Endometrial microvascular endothelial cells (primary cell): ENCODE data around the gene GTSE1. TPM values are rescaled to one million over a fixed set of nuclear protein-coding genes. Genes with fewer than 3 reads are reported as not detected.

Experiments used
- in situ Hi-C: cut with HindIII; loops from 2 replicates; pipeline ENCODE4 v1.10.0; 2017; ENCODE audit warnings: low sequenced_read_pairs, low pct_unique_long_range_greater_than_20kb; ENCODE audit errors: inconsistent ontology term
- total RNA-seq: library from RNA; depleted of rRNA; stranded (reverse); fragments of >200 nt; gene quantifications from one replicate; pipeline ENCODE4 v1.2.3, GENCODE V29; 2015; ENCODE audit errors: inconsistent ontology term

Gene GTSE1
- total RNA-seq, 1 donor from 2014 or later: 22.8 TPM

DNA sequence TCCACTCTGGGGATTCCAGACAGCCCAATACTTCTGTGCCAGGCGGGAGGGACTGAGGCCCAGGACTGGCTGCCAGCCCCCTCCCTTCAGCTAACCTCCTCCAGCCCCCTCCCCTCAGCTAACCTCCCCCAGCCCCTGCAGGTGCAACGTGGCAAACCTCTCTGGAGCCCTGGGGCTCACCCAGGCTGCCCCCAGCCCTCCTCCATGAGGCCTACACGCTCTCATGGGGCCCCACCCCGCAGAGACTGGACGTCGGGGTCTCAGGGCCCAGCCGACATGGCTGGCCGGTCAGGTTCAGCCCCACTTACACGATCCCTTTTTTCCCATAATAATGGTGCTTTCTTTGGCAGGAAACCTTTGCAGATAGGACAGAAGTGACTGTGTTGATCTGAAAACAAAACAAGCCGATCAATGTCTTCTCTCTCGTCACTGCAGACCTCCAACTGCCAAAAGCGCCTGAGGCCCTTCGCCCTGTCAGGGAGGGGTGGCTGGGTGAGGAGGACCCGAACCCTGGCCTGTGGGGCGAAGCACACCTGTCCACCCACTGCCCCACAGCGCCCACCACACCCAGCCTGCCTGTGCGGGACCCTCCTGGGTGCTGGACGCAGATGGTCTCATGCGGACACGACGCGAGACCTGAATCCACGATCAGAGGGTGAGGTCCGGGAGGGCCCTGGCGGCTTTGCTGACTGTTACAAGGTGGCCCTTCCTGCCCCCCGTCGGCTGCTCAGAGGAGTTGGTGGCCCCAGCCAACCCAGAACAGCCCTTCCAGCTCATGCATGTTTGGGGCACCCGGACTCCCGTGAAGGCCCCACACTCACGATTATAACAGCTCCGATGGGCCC is 72.4 kb downstream of the GTSE1 start:
- in situ Hi-C loops: no loop called here

DNA sequence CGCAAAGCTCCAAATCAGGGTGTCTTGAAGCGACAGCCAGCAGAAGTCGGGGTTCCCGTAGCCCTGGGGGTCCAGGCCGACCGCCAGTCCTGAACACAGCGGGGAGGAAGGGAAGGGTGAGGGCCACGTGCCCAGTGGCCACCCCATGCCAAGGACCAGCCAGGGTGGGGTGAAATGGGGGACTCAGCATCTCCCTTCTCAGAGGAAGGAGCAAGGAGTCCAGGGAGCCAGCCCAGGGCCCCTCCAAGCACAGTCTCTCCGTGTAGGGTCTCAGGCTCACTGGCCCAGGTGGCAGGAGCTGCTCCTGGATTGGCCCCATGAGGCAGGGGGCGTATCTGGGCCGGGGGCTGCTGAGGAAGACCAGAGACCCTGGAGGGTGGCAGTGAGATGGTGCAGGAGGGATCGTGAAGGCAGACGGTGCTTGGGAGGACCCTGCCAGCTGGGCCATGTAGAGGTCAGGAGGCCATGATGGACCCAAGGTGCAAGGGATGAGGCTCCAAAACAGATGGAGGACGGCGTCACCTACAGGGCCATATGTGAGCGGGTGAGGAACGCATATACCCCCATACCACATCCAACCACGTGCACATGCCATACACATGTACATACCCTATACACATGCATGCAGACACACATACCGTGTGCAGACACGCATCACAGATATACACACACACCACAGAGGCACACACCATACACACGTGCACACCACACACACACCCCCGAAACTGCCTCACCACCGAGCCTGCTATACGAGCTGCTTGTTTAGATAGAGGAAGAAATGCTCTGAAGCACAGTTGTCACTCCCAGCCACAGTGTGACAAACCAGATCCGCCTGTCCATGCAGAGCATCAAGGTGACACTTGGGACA is 73.3 kb downstream of the GTSE1 start:
- in situ Hi-C loops: no loop called here

DNA sequence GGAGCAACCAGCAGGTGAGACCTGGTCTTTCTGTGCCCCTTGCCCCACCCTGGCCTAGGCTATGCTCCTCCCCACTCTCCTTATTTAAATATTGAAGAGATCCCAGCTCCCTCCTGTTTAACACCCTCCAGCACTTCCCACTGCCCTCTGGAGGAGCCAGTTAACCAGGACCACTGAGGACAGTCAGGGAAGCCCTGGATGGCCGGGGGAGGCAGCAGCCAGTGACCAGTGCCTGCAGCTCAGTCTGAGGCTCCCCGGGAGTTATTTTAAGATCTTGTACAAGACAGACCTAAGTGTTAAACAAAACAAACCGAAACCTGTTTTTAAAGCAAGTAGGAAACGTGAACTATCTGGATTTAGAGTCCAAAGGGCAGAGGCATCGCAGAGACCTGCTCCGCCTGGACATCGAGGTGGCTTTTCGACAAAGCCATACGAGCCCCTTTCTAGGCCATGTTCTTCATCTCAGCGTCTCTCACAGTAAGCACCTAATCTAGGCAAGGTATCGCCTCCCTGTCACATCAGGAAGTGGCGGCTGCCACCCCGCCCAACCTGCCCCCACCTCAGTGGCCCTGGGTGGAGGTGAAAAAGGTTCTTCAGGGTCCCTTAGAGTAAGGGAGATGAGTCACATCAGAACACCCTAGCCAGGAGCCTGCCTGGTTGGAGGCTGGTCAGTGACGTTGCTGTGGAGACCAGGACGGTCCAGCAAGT is 74.1 kb downstream of the GTSE1 start:
- in situ Hi-C loops: no loop called here

DNA sequence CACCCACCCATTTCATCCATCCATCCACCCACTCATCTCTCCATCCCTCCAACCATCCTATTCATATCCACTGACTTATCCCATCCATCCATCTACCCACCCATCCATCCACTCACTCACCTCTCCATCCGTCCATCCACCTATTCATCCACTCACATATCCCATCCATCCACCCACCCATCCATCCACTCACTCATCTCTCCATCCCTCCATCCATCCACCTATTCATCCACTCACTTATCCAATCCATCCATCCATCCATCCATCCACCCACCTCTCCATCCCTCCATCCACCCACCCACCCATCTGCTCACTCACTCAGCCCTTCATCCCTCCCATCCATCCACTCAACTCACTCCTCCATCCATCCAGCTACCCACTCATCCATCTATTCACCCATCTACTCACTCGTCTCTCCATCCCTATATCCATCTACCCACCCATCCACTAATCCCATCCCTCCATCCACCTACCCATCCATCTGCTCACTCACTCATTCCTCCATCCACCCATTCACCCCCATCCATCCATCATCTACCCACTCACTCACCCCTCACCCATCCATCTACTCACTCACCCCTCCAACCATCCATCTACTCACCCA is 75.1 kb downstream of the GTSE1 start:
- in situ Hi-C loops: no loop called here

DNA sequence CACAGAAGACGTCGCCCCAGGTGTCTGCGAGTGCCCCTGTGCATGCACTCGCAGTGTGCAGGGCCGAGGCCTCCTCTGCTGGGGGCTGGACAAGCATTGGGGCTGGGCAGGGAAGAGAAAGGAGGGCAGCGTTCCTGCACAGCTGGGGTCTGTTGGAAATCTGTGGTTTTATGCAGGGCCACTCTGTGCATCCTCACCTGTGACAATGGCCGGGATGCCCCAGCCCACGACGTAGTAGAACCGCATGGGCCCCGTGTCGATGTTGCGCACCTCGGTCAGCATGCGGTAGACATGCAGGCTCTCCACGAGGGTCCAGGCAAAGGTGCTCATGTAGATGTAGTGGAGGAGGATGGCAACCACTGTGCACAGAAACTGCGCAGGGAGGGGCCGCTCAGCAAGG is 76.0 kb downstream of the GTSE1 start:
- in situ Hi-C loops: no loop called here

DNA sequence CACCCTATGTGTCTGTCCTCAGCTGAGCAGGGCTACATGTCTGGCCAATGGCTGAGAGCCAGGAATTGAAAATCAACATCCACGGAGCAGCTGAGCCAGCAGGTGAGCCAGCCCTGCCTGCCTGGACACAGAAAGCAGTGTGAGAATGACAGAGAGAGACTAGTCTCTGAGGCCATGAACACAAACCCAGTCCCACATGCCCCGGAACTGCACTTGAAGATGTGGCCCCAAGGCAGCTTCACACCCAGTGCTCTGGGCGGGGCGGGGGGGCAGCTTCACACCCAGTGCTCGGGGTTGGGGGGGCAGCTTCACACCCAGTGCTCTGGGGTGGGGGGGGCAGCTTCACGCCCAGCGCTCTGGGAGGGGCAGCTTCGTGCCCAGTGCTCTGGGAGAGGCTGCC is 76.5 kb downstream of the GTSE1 start:
- in situ Hi-C loops: no loop called here

DNA sequence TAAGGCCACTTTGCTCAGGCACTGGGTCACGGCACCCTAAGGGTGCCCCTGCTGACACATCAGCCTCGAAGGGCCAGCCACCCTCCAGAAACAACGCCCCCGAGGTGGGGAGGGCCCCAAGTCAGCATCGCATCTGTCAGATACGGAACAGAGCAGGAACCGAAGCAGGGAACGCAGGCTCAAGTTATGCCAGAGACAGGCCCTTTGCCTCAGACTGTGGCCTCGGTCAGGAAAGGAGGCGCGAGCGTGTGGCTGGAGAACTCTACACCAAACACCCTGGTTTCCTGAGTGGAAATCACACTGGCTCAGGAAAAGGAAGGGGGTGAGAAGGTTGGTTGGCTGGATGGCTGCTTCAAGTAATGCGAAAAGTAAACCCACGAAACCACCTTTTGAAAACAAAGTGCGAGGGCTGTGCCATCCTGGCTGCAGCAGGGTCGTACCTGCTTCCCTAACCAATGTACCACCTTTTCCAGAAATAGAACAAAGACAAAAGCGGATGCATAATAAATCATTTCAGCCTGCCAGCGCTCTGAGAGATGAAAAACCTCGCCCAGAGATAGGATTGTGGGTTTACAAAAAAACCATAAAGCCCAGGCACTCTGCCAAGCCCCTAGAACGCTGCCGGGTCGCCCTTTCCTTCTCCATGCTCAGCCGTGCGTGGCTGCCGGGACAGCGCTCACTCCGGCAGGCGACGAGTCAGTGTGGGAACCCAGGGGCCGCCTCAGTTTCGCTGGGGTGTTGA is 77.4 kb downstream of the GTSE1 start:
- in situ Hi-C loops: no loop called here

DNA sequence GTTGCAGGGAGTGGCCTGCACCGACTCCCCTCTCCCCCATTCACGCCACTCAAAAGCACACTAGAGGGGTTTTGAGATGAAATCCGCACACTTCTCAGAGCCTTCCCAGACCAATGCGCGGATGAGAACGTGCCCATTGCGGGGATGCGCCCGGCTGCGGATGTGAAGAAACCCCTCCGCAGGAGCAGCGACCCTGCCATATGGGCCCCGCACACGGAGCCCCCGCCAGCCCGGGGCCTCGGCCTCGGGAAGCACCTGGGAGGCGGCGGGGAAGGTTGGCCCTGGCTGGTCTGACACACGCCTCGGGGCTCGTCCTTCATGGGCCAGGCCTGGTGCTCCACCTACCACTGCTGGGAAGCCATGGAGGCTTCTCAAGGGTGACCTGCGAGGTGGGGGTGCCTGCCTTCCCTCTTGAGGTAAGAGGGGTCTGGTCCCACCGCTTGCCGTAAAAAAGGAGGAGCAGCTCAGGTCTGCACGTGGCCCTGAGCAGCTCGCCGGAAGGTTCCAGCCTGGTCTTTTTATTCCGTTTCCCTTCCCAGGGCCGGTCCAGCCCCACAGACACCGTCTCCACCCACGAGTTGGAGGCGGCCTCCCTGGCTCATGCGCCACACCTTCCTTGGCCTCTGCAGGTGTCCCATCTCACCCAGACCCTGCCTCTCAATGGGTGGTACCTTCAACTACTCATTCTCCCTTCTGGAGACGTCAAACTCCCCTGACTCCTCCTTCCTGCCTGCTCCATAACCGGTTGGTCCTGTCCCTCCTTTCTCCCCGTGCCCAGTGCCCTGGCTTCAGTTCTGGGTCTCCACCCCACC is 78.2 kb downstream of the GTSE1 start:
- in situ Hi-C loops: no loop called here

DNA sequence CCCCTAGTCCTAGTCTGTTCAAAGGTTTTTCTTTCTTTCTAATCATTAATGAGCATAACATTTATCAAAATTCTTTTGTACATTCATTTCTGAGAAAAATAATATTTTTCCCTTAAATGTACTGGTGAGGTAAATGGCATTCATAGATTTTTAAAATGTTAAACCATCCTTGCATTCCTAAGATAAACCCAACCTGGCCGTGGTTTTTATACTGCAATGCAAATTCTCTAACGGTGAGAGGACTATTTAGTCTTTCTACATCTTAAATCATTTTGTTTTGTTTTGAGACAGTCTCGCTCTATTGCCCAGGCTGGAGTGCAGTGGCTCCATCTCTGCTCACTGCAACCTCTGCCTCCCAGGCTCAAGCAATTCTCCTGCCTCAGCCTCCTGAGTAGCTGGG is 79.4 kb downstream of the GTSE1 start:
- in situ Hi-C loops: no loop called here

DNA sequence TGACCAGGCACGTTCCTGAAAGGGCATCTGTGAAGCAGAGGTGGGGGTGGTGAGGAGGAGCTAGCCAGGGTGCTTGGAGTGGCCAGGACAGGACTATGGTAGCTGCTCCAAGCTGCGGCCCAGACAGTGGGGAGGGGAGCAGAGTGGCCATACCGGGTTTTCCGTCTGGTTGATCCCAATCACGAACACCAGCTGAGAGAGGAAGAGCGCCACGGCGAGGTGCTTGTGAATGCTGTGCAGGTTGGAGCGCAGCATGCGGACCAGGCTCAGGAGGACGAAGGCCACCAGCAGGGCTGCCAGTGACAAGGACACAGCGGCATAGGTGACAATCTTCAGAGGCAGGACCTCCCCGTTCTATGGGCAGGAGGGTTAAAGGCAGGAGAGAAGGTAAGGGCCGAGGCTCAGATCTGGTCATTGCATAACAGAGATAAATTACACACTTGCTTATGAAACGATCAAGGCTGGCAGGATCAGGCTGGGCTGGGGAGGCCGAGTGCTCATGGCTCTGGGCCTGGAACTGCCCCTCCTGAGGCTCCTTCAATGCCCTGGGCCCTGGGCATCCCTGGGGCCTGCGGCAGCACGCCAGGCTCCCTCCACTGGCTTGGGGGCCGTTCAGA is 80.3 kb downstream of the GTSE1 start:
- in situ Hi-C loops: no loop called here

DNA sequence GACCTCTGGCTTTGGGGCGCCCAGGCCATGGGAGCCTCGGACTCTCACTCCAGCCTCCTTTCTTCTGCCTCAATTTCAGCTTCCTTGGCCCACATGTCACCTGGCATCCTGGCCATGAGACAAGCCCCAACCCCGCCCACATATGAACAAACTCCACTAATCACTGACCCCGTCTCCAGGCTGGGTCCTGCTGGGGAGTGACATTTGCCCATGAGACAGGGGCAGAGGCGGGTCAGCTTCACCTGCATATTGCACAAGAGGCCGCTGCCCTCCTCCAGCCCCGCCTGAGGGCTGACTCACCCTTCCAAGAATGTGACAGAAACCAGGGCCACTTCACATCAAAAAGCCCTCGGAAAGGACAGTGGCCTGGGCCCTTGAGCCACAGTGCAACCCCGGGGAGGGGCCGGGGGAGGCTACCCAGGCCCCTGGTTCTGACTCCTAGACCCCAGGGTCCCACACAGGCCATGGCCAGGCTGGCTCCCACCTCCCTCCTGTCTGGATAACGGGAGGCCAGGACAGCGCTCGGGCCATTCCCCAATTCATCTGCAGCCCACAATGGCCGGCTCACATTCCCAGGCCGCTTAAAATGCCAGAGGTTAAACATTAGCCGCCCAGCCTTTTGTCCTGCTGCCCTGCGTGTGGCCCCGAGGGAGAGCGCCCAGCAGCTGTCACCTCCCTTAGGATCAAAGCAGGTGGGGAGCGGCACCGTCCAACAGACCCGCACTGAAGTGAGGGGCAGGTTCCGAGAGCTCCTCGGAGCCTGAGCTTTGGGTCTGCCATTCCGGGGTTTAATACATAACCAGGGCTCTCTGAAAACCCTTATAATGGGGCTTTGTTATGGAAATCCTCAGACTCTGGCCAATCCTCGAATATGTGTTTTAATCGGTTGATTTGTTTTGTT is 81.1 kb downstream of the GTSE1 start:
- in situ Hi-C loops: no loop called here

DNA sequence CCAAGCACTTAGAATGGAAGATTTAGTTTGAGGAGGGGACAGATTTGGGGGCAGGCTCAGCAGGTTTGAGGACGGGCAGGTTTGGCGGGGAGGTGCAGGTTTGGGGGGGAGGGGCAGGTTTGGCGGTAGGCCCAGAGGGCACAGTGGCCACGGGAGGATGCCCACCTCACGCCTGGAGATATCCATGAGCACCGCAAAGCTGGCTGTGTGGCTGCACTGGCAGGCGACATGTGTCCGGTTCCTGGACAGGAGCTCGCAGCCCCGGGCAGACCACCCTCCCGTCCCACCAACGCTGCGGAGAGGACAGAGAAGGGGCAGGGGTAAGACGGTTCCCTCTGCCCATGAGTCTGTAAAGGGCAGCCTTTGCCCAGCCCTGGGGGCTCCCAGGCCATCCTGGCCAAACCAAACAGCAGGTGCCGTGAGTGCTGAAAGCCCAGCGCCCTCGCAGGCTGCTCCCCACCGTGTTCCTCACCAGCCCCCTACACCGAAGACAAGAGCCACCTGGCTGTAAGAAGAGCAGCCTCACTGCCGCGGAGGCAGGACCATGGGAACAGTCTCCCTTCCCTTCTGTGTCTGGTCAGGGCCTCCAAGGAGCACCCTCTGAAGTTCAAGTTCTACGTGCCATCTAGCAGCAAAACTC is 81.9 kb downstream of the GTSE1 start:
- in situ Hi-C loops: no loop called here

DNA sequence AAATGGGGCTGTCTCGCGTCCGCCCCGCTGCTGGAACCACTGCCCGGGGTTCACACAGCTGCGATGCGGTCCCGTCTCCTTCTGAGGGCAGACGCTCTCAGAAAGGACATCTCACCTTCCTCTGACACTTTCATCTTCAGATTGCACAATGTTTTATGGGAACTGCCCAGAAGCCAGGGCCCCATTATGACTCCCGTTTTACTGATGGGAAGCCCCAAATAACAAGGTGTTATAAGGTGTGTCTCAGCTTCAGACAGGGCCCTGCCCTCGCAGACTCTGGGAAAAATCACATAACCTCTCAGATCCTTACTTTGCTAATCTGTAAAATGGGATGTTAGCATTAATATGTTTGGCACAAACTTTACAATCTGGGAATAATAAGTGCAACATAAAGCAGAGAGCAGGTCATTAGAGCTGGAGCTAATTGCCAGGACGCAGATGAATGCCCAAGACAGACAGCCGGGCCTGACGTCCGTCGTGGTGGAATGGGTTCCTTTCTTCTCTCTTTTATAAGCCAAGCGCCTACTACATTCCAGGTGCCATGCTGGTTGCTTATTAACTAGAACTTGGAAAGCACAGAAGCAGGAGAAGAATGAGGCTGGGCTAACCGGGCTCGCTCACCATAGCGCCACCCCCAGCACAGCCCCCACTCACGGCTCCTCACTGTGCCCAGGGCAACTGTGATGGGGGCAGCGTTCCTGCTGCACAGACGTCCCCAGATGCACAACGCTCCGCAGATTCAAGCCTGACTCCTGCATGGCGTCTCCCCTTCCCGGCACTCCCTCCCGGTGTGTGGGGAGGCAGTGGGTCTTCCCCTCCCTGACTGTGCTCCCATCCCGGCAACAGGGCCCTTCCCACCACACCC is 82.6 kb downstream of the GTSE1 start:
- in situ Hi-C loops: no loop called here

DNA sequence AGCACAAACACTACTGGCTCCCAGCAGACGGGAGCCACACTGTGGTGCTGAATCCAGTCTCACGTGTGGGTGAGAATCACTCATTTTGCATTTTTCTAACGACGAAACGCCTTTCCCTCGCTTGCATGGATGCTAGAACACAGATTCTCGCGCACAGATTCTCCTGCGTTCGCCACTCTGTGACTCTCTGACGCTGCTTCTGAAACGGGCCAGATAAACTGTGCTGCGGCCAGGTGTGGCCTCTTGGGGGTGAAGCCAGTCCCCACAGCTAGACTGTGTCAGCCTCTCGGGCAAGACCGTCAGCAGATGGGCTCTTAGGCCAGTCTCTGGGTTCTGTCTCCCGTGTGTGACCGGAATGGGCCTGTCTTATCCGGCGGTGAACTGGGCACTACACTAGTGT is 83.4 kb downstream of the GTSE1 start:
- in situ Hi-C loops: no loop called here
